Measurements from ENCODE around the gene FTO.

Gene FTO

DNA sequence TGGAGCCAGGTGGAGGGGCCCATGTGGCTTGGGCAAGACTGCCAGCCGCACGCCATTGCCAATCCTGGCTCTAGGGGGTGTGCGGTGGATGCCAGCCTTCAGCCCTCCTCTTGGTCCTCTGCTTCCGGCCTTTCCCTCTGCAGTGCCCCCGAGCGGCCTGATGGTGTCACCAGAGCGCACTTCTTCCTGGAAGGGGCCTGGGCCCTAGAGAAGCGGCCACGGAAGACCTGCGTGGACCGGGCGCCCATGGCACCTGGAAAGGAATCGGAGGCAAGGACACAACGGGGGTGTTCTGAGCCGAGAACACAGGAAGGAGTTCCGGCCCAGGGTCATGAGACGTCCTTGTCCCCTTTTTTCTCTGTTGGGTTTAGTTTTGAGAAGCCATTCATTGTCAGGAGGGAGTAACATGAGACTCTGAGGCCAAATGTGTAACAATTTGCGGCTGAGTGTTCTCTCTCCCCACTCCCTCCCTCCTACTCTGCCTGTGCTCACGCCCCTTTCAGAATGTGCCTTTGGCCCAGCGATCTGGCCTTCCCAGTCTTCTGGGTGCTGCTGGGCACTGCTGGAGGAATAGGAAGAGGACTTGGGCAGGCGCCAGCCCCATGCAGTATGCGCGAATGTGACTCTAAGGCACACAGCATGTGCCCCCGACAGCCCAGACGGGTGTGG lies 489.8 kb downstream of the FTO start:
- peak; percentile 82 for TF ChIP-seq CTCF (IDR thresholded peaks at IDR 0.05; ENCODE audit: low read depth, low read length)
- peak; percentile 18 for DNase-seq (ENCODE audit: extremely low read depth, low read depth)

GRCh38 chr16:54194334-54194743 lies 490.4 kb downstream of the FTO start:
- no peak for TF ChIP-seq CTCF (IDR thresholded peaks at IDR 0.05; ENCODE audit: low read depth, low read length)
- DNase-seq (ENCODE audit: extremely low read depth, low read depth) = no peak

DNA sequence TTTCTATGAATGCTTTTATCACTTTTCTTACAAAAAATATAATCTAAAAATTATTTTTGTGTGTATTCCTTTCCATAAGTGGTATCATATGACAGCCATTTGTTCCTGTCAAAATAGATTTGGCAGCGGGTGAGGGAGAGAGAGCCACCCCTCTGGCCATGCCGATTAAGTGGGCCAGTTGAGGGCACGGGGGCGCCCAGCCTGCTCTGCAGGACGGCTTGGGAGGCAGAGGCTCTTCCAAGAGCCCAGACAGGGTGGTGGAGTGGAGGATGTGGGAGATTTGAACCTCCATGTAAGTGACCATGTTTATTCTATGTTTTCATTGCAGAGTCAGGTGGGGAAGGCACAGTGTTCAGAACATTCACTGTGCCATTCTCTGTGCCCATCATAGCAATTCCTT lies 493.8 kb downstream of the FTO start:
- TF ChIP-seq CTCF (IDR thresholded peaks at IDR 0.05; ENCODE audit: low read depth, low read length) = no peak
- no peak for DNase-seq (ENCODE audit: extremely low read depth, low read depth)

DNA sequence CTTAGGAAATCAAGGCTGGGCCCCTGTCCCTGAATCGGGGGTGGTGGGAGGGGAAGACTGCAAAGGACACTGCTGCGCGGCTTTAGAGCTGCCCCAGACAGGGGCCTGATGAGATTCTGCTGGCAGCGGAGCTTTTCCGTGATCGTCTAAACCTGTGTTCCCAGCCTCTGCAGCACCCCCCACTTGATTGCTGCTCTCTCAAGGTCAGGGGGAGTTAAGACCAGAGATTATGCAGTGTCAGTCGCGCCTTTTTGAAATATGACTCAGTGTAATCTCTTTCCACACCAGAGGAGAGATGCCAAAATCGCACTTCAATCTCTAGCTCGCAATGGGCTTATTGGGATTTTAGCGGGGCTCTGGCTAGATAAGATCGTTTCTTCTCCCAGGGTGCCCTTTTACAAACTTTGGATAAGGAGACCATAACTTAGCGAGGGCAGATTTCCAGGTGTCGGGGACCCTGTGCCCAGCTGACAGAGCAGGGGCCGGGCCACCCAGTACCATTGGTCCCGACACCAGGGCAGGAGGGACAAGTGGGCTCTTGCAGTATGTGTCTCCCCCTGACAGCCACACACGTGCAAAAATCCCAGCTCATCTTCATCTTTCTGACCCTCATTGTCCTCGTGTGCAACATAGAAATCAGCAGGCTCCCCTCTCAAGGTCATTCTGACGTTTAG lies 495.7 kb downstream of the FTO start:
- no peak for DNase-seq (ENCODE audit: extremely low read depth, low read depth)
- TF ChIP-seq CTCF (IDR thresholded peaks at IDR 0.05; ENCODE audit: low read depth, low read length) = no peak

GRCh38 chr16:54200161-54200534 lies 496.2 kb downstream of the FTO start:
- DNase-seq (ENCODE audit: extremely low read depth, low read depth) = no peak
- no peak for TF ChIP-seq CTCF (IDR thresholded peaks at IDR 0.05; ENCODE audit: low read depth, low read length)

GRCh38 chr16:54200720-54201119 lies 496.8 kb downstream of the FTO start:
- no peak for DNase-seq (ENCODE audit: extremely low read depth, low read depth)
- TF ChIP-seq CTCF (IDR thresholded peaks at IDR 0.05; ENCODE audit: low read depth, low read length) = no peak

- TF ChIP-seq CTCF (IDR thresholded peaks at IDR 0.05; ENCODE audit: low read depth, low read length) = no peak
- no peak for DNase-seq (ENCODE audit: extremely low read depth, low read depth)
These were observed 497.2 kb downstream of the FTO start for GRCh38 chr16:54201200-54201599.
